HEK293 (cell line): ENCODE measurements around the gene PAK1.

Source experiments
- KLF9 ChIP-seq: fragments of 450-650 bp; formaldehyde crosslinking; IDR thresholded peaks from 2 replicates; pipeline ENCODE4 v1.5.1; 2016; ENCODE audit warnings: missing biosample characterization, missing genetic modification characterization, low read depth
- ZNF274 ChIP-seq, 2 experiments: fragments of 200-500 bp in 1 of 2; fragments of 450-650 bp in 1 of 2; sonication (Bioruptor generic) in 1 of 2; formaldehyde crosslinking in 1 of 2; IDR thresholded peaks; 2 replicates each; pipeline versions ENCODE4 v1.5.1 to v1.6.1; 2014 to 2016; ENCODE audit warnings: borderline replicate concordance in 1 of 2, inconsistent platforms in 1 of 2, low read length in 1 of 2, missing biosample characterization in 1 of 2, missing genetic modification characterization in 1 of 2
- ZNF350 ChIP-seq: fragments of 450-650 bp; formaldehyde crosslinking; IDR thresholded peaks from 2 replicates; pipeline ENCODE4 v1.5.0; 2017; ENCODE audit warnings: missing biosample characterization, mild to moderate bottlenecking, missing genetic modification characterization
- ZNF580 ChIP-seq: fragments of 450-650 bp; formaldehyde crosslinking; IDR thresholded peaks from 2 replicates; pipeline ENCODE4 v1.5.1; 2016; ENCODE audit warnings: missing biosample characterization, missing genetic modification characterization
- TF ChIP-seq, protein P1 (sequence below): IDR thresholded peaks from 2 replicates; pipeline ENCODE4 v1.6.1; 2011; ENCODE audit warnings: mild to moderate bottlenecking, low read depth, low read length, borderline replicate concordance
- TF ChIP-seq, protein P2 (sequence below): fragments of 450-650 bp; formaldehyde crosslinking; IDR thresholded peaks from 2 replicates; pipeline ENCODE4 v1.5.1; 2016; ENCODE audit warnings: missing biosample characterization, missing genetic modification characterization

DNA sequence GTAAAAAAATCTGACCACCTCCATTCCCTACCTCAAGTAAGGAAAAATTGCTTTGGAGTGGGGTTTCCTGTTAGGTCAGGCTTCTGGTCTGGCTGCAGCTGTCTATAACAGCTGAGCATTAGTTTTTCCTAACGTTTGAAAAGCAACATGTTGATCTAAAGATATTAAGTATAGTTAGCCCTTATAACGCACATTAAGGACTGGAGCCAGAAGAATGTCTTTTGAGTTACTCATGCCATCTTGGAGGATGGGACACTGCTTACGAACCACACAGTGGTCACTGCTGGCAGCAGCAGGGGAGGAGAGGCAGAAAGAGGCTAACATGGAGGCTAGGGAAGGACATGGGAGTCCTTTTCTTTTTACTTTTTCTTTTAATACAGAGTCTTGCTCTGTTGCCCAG, 128.3 kb downstream of the PAK1 start:
- TF ChIP-seq, protein P1, sequence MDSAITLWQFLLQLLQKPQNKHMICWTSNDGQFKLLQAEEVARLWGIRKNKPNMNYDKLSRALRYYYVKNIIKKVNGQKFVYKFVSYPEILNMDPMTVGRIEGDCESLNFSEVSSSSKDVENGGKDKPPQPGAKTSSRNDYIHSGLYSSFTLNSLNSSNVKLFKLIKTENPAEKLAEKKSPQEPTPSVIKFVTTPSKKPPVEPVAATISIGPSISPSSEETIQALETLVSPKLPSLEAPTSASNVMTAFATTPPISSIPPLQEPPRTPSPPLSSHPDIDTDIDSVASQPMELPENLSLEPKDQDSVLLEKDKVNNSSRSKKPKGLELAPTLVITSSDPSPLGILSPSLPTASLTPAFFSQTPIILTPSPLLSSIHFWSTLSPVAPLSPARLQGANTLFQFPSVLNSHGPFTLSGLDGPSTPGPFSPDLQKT, result no peak
- TF ChIP-seq ZNF580 (tag by site-specific recombination) (no peak), KLF9 (tag by site-specific recombination) (no peak), ZNF350 (no peak), ZNF274 (IDR thresholded peaks at IDR 0.05; ENCODE audit: low read length) (no peak), ZNF274 (tag by site-specific recombination; IDR thresholded peaks at IDR 0.05; ENCODE audit: borderline replicate concordance) (no peak)
- TF ChIP-seq, protein P2, sequence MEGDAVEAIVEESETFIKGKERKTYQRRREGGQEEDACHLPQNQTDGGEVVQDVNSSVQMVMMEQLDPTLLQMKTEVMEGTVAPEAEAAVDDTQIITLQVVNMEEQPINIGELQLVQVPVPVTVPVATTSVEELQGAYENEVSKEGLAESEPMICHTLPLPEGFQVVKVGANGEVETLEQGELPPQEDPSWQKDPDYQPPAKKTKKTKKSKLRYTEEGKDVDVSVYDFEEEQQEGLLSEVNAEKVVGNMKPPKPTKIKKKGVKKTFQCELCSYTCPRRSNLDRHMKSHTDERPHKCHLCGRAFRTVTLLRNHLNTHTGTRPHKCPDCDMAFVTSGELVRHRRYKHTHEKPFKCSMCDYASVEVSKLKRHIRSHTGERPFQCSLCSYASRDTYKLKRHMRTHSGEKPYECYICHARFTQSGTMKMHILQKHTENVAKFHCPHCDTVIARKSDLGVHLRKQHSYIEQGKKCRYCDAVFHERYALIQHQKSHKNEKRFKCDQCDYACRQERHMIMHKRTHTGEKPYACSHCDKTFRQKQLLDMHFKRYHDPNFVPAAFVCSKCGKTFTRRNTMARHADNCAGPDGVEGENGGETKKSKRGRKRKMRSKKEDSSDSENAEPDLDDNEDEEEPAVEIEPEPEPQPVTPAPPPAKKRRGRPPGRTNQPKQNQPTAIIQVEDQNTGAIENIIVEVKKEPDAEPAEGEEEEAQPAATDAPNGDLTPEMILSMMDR, result no peak
